H9 (cell line): ENCODE measurements around the gene DMRTB1. TPM values are rescaled to one million over a fixed set of nuclear protein-coding genes. Genes with fewer than 3 reads are reported as not detected.
A peak's percentile ranks its signal among the peaks of the same experiment; 100 is the strongest.

Source experiments
- DNase-seq: peaks from one replicate; pipeline ENCODE4 v3.0.0-alpha.2; 2017
- H2AFZ ChIP-seq: one replicate; pipeline ENCODE4 v1.6.1; 2013; ENCODE audit warnings: mild to moderate bottlenecking, low read length, control low read depth, moderate library complexity
- H2AK5ac ChIP-seq: 2 replicates; pipeline ENCODE4 v1.6.1; 2013; ENCODE audit warnings: low read length, control low read depth, mixed read lengths; ENCODE audit not compliant: insufficient read length
- H2BK120ac ChIP-seq: one replicate; pipeline ENCODE4 v1.6.1; 2013; ENCODE audit warnings: low read depth, mild to moderate bottlenecking, low read length, control low read depth, inconsistent platforms; ENCODE audit not compliant: poor library complexity, severe bottlenecking
- H2BK12ac ChIP-seq: 2 replicates; pipeline ENCODE4 v1.6.1; 2013; ENCODE audit warnings: low read length, control low read depth, mixed read lengths, low read depth; ENCODE audit not compliant: insufficient read length
- H2BK15ac ChIP-seq: 2 replicates; pipeline ENCODE4 v1.6.1; 2013; ENCODE audit warnings: low read depth, low read length, control low read depth
- H2BK20ac ChIP-seq: one replicate; pipeline ENCODE4 v1.6.1; 2013; ENCODE audit warnings: low read depth, mild to moderate bottlenecking, low read length, control low read depth, inconsistent platforms; ENCODE audit not compliant: poor library complexity, severe bottlenecking
- H2BK5ac ChIP-seq: 2 replicates; pipeline ENCODE4 v1.6.1; 2013; ENCODE audit warnings: low read length, control low read depth, mixed read lengths; ENCODE audit not compliant: insufficient read length
- H3K14ac ChIP-seq: 2 replicates; pipeline ENCODE4 v1.6.1; 2013; ENCODE audit warnings: low read length, control low read depth; ENCODE audit not compliant: insufficient read depth
- H3K18ac ChIP-seq: 2 replicates; pipeline ENCODE4 v1.6.1; 2013; ENCODE audit warnings: low read depth, mild to moderate bottlenecking, mixed read lengths, low read length, control low read depth; ENCODE audit not compliant: insufficient read length
- H3K23ac ChIP-seq: 2 replicates; pipeline ENCODE4 v1.6.1; 2013; ENCODE audit warnings: low read length, control low read depth, mixed read lengths, low read depth; ENCODE audit not compliant: insufficient read length
- H3K23me2 ChIP-seq: 2 replicates; pipeline ENCODE4 v1.6.1; 2013; ENCODE audit warnings: low read depth, mild to moderate bottlenecking, mixed read lengths, low read length, control low read depth; ENCODE audit not compliant: insufficient read length, poor library complexity, severe bottlenecking
- H3K27ac ChIP-seq: 2 replicates; pipeline ENCODE4 v1.5.1; 2013; ENCODE audit warnings: low read length, control low read depth, mixed read lengths, low read depth; ENCODE audit not compliant: insufficient read length
- H3K27me3 ChIP-seq: 2 replicates; pipeline ENCODE4 v1.6.1; 2013; ENCODE audit warnings: low read length, control low read depth, inconsistent platforms; ENCODE audit not compliant: insufficient read depth
- H3K4ac ChIP-seq: 2 replicates; pipeline ENCODE4 v1.6.1; 2013; ENCODE audit warnings: low read depth, mild to moderate bottlenecking, control low read depth, inconsistent platforms, low read length, moderate library complexity
- H3K4me1 ChIP-seq: 2 replicates; pipeline ENCODE4 v1.6.1; 2013; ENCODE audit warnings: low read length, control low read depth, inconsistent platforms; ENCODE audit not compliant: insufficient read depth
- H3K4me2 ChIP-seq: 2 replicates; pipeline ENCODE4 v1.6.1; 2013; ENCODE audit warnings: low read length, control low read depth, mixed read lengths; ENCODE audit not compliant: insufficient read length, insufficient read depth
- H3K56ac ChIP-seq: 2 replicates; pipeline ENCODE4 v1.6.1; 2013; ENCODE audit warnings: low read depth, mild to moderate bottlenecking, mixed read lengths, low read length, control low read depth; ENCODE audit not compliant: insufficient read length
- H3K79me1 ChIP-seq: 2 replicates; pipeline ENCODE4 v1.6.1; 2013; ENCODE audit warnings: low read depth, mild to moderate bottlenecking, moderate library complexity, low read length, control low read depth, inconsistent platforms; ENCODE audit not compliant: insufficient read depth, poor library complexity, severe bottlenecking
- H3K79me2 ChIP-seq: 2 replicates; pipeline ENCODE4 v1.6.1; 2013; ENCODE audit warnings: low read length, control low read depth, inconsistent platforms; ENCODE audit not compliant: insufficient read depth
- H3K9ac ChIP-seq: 2 replicates; pipeline ENCODE4 v1.6.1; 2013; ENCODE audit warnings: low read length, control low read depth, mixed read lengths; ENCODE audit not compliant: insufficient read length; ENCODE audit errors: extremely low read depth
- H3K9me3 ChIP-seq: one replicate; pipeline ENCODE4 v1.6.1; 2013; ENCODE audit warnings: low read depth, low read length, inconsistent platforms; ENCODE audit not compliant: control insufficient read depth
- H3T11ph ChIP-seq: one replicate; pipeline ENCODE4 v1.6.1; 2013; ENCODE audit warnings: mild to moderate bottlenecking, low read length, control low read depth, inconsistent platforms
- H4K20me1 ChIP-seq: one replicate; pipeline ENCODE4 v1.6.1; 2013; ENCODE audit not compliant: control insufficient read depth, insufficient read length, insufficient read depth
- H4K5ac ChIP-seq: 2 replicates; pipeline ENCODE4 v1.6.1; 2013; ENCODE audit warnings: low read depth, mild to moderate bottlenecking, mixed read lengths, low read length, control low read depth; ENCODE audit not compliant: insufficient read length
- H4K8ac ChIP-seq: replicated peaks from 2 replicates; pipeline ENCODE4 v1.6.1; 2013; ENCODE audit warnings: low read length, control low read depth, mixed read lengths, low read depth; ENCODE audit not compliant: insufficient read length
- H4K91ac ChIP-seq: 2 replicates; pipeline ENCODE4 v1.6.1; 2013; ENCODE audit warnings: low read depth, mild to moderate bottlenecking, moderate library complexity, mixed read lengths, low read length, control low read depth; ENCODE audit not compliant: insufficient read length
- H3K27ac Mint-ChIP-seq, 3 experiments: 2 replicates in 2 of 3; 3 replicates in 1 of 3; pipeline ENCODE4 v1.8.0; 2020 to 2021; ENCODE audit warnings: mixed read lengths in 3 of 3, mild to moderate bottlenecking in 1 of 3, moderate library complexity in 1 of 3
- H3K27me3 Mint-ChIP-seq: 2 replicates; pipeline ENCODE4 v1.8.0; 2021; ENCODE audit warnings: low read depth, mild to moderate bottlenecking, moderate library complexity, mixed read lengths
- H3K36me3 Mint-ChIP-seq, 3 experiments: 2 replicates in 2 of 3; 3 replicates in 1 of 3; pipeline ENCODE4 v1.8.0; 2020 to 2021; ENCODE audit warnings: low read depth in 3 of 3, mixed read lengths in 3 of 3; ENCODE audit not compliant: insufficient read depth in 1 of 3
- H3K4me1 Mint-ChIP-seq, 2 experiments: 2 replicates each; pipeline ENCODE4 v1.8.0; 2020; ENCODE audit warnings: mixed read lengths in 2 of 2
- H3K4me3 Mint-ChIP-seq, 2 experiments: 2 replicates in 1 of 2; 3 replicates in 1 of 2; pipeline ENCODE4 v1.8.0; 2020 to 2021; ENCODE audit warnings: mild to moderate bottlenecking in 2 of 2, mixed read lengths in 2 of 2, moderate library complexity in 1 of 2
- H3K9me3 Mint-ChIP-seq, 2 experiments: 2 replicates in 1 of 2; 3 replicates in 1 of 2; pipeline ENCODE4 v1.8.0; 2020; ENCODE audit warnings: mild to moderate bottlenecking in 2 of 2, mixed read lengths in 2 of 2, moderate library complexity in 1 of 2
- WGBS: extraction: QIAGEN DNeasy Blood & Tissue Kit; methylation state at CpG from one replicate; pipeline ENCODE4 v1.1.7; 2013; ENCODE audit warnings: missing lambda C conversion rate, low lambda C conversion rate, mixed read lengths; ENCODE audit not compliant: insufficient read length; ENCODE audit errors: extremely low coverage; 5-methylcytosine and 5-hydroxymethylcytosine counted together
- total RNA-seq: library from RNA; stranded (reverse); gene quantifications from 2 replicates; pipeline ENCODE4 v1.2.1, GENCODE V29; 2021
- TF ChIP-seq, protein P1 (sequence below): fragments of 200-600 bp; sonication (generic); conservative IDR thresholded peaks from 3 replicates; pipeline ENCODE4 v1.8.0; 2021; ENCODE audit warnings: antibody characterized with exemption, mild to moderate bottlenecking

DMRTB1 gene
- total RNA-seq, 1 experiment from 2014 or later = not detected

DNA sequence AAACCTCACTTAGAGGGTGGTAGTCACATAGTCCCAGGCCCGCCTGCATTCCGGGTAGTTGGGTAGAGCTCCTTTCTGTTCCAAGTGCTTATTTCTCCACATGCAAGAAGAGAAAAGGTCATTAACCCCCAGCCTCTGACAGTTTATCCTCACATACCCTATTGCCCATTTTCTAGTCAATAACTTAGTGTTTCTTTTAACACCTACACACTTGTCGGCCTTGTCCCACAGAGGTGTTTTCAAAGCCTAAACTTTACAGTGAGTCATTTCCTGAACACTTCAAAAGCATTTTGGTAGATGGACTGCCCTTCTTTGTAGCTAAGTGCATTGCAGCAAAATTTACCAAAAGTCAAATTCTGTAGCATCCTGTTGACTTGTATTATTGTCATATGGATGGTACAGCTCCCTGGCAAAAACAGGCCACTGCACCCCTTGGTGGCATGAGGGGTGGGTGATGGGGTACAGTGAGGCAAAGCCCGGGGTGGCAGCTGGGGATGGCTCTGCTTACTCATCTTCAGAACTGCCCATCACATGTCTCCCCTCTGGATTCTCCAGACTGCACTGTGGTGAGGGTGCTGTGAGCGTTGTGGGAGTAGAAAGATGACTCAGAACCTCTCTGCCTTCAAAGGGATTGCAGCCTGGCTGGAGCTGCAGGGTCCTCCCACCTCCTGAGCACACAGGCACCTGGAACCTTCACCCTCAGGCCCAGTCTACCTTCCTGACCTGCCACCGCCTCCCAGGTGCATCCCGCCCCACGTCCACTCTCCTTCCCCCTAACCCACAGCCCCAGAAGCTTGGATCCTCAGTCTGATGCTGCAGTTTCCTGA is 45.8 kb upstream of the DMRTB1 start:
- peaks cover 8% of the 10 kb centered on the region; the same call in 1 of the 2 replicates for H3K4me1 ChIP-seq
- no peaks in the 10 kb centered on the region for H3K79me2 ChIP-seq
- H3K56ac ChIP-seq = no peak overlapping the region
- Mint-ChIP-seq H3K9me3 (0 out of 5 replicates have a peak, but pooled peaks cover 0 to 9% of the 10 kb centered on the region in 2 experiments), H3K27me3 (peaks cover 6% of the 10 kb centered on the region), H3K4me3 (no peak overlapping the region), H3K36me3 (peaks cover 4 to 12% (median 4%) of the 10 kb centered on the region in 3 experiments; a peak in 6 of 7 replicates), H3K27ac (peak overlapping the region in 1 of 3 experiments; percentile 21; a peak in 1 of 7 replicates), H3K4me1 (peaks cover 39 to 61% of the 10 kb centered on the region in 2 experiments)
- H3K27ac ChIP-seq = no peak overlapping the region
- H3K9ac ChIP-seq = no peak overlapping the region
- H3K9me3 ChIP-seq = no peaks in the 10 kb centered on the region
- DNase-seq = no peak
- H2BK12ac ChIP-seq = no peak overlapping the region
- no peaks in the 10 kb centered on the region for H4K20me1 ChIP-seq
- TF ChIP-seq, protein P1, sequence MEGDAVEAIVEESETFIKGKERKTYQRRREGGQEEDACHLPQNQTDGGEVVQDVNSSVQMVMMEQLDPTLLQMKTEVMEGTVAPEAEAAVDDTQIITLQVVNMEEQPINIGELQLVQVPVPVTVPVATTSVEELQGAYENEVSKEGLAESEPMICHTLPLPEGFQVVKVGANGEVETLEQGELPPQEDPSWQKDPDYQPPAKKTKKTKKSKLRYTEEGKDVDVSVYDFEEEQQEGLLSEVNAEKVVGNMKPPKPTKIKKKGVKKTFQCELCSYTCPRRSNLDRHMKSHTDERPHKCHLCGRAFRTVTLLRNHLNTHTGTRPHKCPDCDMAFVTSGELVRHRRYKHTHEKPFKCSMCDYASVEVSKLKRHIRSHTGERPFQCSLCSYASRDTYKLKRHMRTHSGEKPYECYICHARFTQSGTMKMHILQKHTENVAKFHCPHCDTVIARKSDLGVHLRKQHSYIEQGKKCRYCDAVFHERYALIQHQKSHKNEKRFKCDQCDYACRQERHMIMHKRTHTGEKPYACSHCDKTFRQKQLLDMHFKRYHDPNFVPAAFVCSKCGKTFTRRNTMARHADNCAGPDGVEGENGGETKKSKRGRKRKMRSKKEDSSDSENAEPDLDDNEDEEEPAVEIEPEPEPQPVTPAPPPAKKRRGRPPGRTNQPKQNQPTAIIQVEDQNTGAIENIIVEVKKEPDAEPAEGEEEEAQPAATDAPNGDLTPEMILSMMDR = no peak
- H4K91ac ChIP-seq = no peak overlapping the region
- H3K79me1 ChIP-seq = no peaks in the 10 kb centered on the region
- no peak overlapping the region for H4K8ac ChIP-seq
- no peaks in the 10 kb centered on the region for H3K23me2 ChIP-seq
- no peak overlapping the region for H3T11ph ChIP-seq
- no peak overlapping the region for H3K23ac ChIP-seq
- no peak overlapping the region for H2BK15ac ChIP-seq
- H3K4ac ChIP-seq = no peak overlapping the region
- no CpG with 5 or more reads among the region's 8 CpGs for WGBS
- H2BK120ac ChIP-seq = no peak overlapping the region
- H2BK5ac ChIP-seq = no peak overlapping the region
- H2BK20ac ChIP-seq = no peak overlapping the region
- H2AFZ ChIP-seq = no peak overlapping the region
- no peak overlapping the region for H3K14ac ChIP-seq
- no peak overlapping the region for H3K18ac ChIP-seq
- no peak overlapping the region for H2AK5ac ChIP-seq
- H4K5ac ChIP-seq = no peak overlapping the region
- no peaks in the 10 kb centered on the region for H3K27me3 ChIP-seq
- no peak overlapping the region for H3K4me2 ChIP-seq
